ENCODE measurements around the gene INSRR.

INSRR gene

GRCh38 chr1:156858959-156859522 lies at the start of gene INSRR:
TSS of gene INSRR (minus strand) at chr1:156859117. CDS start at chr1:156858621, 496 bp downstream.
- in situ Hi-C loops (cut with MboI; ENCODE audit: low sequenced_read_pairs), result no loop called here

DNA sequence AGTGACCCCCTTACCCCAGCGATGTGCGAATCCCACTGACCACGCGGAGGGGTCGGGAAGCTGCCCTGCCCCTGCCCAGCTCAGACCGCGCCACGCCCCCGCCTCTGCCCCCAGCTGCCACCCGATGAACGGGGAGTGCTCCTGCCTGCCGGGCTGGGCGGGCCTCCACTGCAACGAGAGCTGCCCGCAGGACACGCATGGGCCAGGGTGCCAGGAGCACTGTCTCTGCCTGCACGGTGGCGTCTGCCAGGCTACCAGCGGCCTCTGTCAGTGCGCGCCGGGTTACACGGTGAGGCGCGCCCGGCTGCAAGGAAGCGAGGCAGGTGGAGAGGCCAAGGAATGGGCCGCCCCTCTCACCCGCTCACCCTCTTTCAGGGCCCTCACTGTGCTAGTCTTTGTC lies 49.6 kb upstream of the INSRR start:
- in situ Hi-C loops (cut with MboI; ENCODE audit: low sequenced_read_pairs), result no loop called here

DNA sequence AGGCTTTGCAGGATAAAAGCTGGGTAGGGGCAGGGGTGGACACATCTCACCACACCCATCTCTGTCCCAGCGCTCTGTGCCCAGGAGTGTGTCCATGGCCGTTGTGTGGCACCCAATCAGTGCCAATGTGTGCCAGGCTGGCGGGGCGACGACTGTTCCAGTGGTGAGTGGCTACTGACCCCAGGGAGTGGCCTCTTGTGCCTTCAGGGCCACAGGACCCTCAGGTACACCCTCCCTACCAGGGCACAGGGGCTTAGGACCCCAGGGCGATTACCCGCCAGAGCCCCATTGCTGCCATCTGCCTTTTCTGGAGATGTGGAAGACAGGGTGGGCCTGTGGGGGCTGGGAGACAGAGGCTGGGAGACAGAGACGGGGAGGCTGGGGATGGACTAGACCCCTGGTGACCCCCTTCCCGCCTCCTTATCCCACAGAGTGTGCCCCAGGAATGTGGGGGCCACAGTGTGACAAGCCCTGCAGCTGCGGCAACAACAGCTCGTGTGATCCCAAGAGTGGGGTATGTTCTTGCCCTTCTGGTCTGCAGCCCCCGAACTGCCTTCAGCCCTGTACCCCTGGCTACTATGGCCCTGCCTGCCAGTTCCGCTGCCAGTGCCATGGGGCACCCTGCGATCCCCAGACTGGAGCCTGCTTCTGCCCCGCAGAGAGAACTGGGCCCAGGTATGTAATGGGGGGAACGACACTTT lies 47.4 kb upstream of the INSRR start:
- in situ Hi-C loops (cut with MboI; ENCODE audit: low sequenced_read_pairs), result no loop called here

GRCh38 chr1:156905651-156906050 lies 46.7 kb upstream of the INSRR start:
- in situ Hi-C loops (cut with MboI; ENCODE audit: low sequenced_read_pairs), result no loop called here

- in situ Hi-C loops (cut with MboI; ENCODE audit: low sequenced_read_pairs), result no loop called here
These were observed 46.3 kb upstream of the INSRR start for GRCh38 chr1:156905176-156905575.

DNA sequence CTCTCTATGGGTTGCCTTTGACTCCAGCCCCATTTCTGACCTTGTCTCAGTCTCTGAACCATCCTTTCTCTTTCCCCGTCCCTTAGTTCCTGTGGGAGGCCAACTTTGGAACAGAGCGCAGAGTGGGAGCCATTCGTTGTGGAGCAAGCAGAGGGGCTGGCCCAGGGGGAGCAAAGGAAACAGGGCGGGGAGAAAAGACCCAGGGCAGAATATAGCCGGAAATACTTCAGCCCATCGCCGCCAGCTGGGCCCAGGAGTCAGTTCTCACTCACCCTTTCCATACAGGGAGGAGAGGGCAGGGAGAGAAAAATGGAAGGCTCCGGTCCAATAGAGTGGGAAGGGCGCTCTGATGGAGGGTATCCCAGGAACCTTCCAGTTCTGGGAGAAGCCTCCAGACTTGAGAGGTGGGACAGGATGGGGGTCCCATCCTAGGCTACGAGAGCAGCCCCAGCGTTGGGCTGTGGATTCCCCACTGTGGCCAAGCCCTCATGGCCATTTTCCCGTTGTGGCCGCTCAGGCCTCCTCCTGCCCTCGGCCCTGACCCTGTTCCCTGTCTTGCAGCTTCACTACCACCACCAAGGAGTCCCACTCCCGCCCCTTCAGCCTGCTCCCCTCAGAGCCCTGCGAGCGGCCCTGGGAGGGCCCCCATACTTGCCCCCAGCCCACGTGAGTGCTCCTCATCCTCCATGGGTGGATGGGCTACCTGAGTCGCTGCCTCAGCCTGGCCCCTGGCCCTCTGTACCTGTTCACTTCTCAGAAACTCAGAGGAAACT lies 45.5 kb upstream of the INSRR start:
- in situ Hi-C loops (cut with MboI; ENCODE audit: low sequenced_read_pairs), result no loop called here

DNA sequence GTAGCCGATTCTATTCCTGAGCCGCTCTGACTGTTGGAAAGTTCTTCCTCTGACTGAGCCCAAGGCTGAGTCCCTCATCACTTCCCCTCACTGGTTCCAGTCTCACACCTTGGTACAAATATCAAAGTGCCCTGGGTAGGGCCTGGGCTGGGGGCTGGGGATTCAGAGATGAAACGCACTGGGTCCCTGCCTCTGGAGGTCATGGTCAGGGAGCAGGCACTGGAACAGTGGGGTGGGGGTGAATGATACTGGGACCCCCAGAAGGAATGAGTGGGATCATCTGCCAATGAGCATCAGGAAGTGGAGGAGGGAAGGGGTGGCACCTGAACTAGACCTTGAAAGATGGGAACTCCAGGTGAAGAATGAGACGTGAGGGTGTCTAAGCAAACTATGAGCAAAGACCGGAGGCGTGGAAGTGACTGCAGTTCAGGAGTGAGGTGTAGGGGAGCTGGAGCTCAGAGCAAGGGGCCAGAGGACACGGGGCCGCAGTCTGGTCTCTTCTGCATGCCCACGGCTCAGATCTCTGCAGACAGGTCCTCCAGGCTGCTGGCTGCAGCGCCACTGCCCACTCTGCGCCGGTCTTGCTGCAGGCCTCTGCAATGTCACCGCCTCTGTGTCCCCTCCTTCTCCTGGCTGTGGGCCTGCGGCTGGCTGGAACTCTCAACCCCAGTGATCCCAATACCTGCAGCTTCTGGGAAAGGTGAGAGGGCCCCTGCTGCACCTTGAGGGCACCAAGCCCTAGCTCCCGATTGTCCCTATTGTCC lies 44.6 kb upstream of the INSRR start:
- in situ Hi-C loops (cut with MboI; ENCODE audit: low sequenced_read_pairs), result no loop called here

DNA sequence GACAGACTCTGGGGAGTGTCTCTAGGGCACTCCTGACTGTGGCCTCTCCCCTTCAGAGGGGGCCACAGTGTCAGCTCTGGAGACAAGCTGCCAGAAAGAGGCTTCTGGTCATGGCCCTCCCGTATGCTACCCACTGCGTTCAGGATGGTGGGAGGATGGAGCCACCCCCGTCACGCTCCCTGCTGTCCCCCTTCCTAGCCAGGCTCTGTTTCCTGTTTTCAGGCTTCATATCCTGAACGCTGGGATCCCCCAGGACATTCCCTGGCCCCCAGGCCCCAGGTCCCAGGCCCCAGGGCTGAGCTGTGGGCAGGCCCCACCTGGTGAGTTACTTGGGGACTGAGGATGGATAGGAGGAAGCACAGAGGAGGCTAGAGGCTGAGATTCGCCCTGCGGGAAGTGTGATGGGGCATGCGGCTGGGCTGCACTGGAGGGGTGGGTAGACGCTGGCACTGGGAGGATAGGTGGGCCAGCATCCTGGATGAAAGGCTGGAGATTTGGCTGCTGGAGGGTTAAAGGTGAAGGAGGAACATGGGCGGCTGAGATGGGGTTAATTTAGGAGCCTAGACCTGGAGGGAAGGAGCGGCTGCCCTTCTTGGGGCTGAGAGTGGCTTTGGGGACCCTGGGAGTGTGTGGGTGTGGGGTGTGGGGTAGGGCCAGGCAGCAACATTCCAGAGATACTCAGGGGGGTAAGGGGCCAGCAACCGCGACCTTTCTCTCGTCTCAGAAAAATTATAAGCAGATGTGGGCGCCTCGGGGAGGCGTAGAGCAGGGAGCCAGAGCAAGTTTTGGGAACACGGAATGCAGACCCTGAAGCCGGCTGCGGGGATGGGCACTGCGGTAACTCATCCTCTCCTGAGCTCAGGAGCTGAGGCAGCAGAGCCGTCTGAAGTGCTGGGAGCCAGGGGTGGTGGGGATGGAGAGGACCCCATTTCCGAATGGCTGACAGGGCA lies 43.3 kb upstream of the INSRR start:
- in situ Hi-C loops (cut with MboI; ENCODE audit: low sequenced_read_pairs), result no loop called here

DNA sequence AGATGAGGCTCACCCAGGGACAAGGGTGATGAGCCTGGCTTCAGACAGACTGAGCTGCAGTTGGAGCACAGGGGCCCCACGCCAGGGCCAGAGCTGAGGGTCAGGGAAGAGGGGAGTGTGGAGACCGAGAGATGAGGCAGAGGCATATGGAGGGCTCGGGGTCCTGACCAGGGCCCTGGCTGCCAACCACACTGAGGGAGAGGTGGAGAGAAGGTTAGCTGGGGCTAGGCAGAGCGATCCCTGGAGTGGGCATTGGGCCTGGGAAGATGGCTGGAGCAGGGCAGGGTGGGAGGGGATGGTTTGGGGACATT lies 42.6 kb upstream of the INSRR start:
- in situ Hi-C loops (cut with MboI; ENCODE audit: low sequenced_read_pairs), result no loop called here

DNA sequence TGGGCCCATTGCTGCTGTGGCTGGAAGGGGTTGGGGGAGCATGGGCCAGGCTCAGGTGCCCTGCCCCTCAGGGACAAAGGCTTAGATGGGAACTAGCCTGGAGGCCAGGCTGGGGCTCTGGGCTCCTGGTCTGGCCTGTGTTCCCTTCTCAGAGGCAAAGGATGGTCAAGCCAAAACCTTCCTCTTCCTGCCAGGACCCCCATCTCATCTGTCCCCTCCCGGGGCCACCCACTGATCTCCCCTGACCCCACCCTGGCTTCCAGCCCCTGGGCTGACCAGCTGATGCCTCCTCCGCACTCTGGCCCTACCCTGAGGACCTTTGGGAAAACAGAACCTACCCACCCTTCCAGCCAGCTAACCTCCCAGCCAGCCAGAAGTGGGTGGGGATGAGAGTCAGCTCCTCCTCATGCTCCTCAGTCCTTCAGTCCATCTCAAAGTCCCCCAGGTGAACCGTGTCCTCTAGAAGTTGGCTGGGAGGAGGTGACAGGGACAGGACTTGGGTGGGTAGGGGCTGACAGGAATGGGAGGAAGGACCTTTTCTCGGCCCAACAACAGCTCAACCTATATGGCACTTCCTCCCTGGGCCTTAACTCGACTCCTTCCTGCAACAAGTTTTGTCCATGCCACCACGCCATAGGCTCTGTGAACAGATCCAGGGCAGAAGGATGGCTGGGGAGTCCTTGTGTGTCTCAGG lies 42.1 kb upstream of the INSRR start:
- in situ Hi-C loops (cut with MboI; ENCODE audit: low sequenced_read_pairs), result no loop called here

GRCh38 chr1:156899956-156900718 lies 41.2 kb upstream of the INSRR start:
- in situ Hi-C loops (cut with MboI; ENCODE audit: low sequenced_read_pairs), result no loop called here

GRCh38 chr1:156898971-156899664 lies 40.2 kb upstream of the INSRR start:
- in situ Hi-C loops (cut with MboI; ENCODE audit: low sequenced_read_pairs), result no loop called here

GRCh38 chr1:156898161-156898566 lies 39.2 kb upstream of the INSRR start:
- in situ Hi-C loops (cut with MboI; ENCODE audit: low sequenced_read_pairs), result no loop called here

GRCh38 chr1:156897078-156897825 lies 38.3 kb upstream of the INSRR start:
- in situ Hi-C loops (cut with MboI; ENCODE audit: low sequenced_read_pairs), result no loop called here

DNA sequence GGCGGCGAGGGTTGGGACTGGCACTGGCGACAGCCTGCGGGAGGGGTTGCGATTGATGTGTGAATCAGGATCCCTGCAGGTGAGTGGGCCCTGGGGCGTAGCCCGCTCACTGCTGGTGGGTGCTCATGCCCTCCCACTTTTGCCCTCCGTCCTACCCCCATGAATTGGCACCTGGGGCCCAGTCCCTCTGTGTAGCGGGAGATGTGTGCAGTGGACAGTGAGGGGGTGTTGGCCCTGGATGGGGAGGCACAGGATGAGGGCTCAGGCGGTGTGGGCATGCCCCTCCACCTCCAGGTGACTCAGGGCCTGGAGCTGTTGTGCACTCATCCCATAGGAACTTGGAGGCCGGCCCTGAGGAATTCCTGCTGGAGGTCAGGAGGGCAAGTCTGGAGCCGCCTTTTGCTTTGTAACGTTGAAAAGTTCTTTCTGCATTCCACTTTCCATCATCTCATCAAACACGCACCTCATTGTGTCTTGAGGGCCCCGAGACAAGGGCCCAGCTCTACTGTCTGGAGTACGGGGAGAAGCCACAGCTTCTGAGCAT lies 37.6 kb upstream of the INSRR start:
- in situ Hi-C loops (cut with MboI; ENCODE audit: low sequenced_read_pairs), result no loop called here

- in situ Hi-C loops (cut with MboI; ENCODE audit: low sequenced_read_pairs), result no loop called here
These were observed 37.0 kb upstream of the INSRR start for GRCh38 chr1:156895927-156896326.

- in situ Hi-C loops (cut with MboI; ENCODE audit: low sequenced_read_pairs), result no loop called here
These were observed 36.5 kb upstream of the INSRR start for GRCh38 chr1:156895455-156895812.

Measured in HL-60/S4 treated with phorbol 12-myristate 13-acetate at 8.2 ng/mL for 4 days and 3 days (cell line).